Liver (tissue), 9 donors: ENCODE results near the gene HPCA. TPM values are rescaled to one million over a fixed set of nuclear protein-coding genes. Genes with fewer than 3 reads are reported as not detected.

ENCODE experiments used
- DNase-seq: peaks from one replicate; pipeline ENCODE4 v3.0.0-alpha.2; 2017; ENCODE audit warnings: low spot score
- H3K27ac ChIP-seq, 2 donors: one replicate each; pipeline ENCODE4 v1.7.0; 2013; ENCODE audit warnings: inconsistent platforms in 2 of 2, low read length in 2 of 2, control low read depth in 1 of 2, low read depth in 1 of 2, mild to moderate bottlenecking in 1 of 2
- H3K27me3 ChIP-seq, 4 donors: one replicate each; pipeline versions ENCODE4 v1.6.1 to v1.7.0; 2013; ENCODE audit warnings: low read length in 3 of 4, inconsistent platforms in 1 of 4, mild to moderate bottlenecking in 1 of 4, moderate library complexity in 1 of 4; ENCODE audit not compliant: control insufficient read depth in 4 of 4, insufficient read depth in 4 of 4
- H3K36me3 ChIP-seq, 4 donors: one replicate each; pipeline versions ENCODE4 v1.6.1 to v1.7.0; 2013; ENCODE audit warnings: low read length in 3 of 4, mild to moderate bottlenecking in 3 of 4, low read depth in 1 of 4, moderate library complexity in 1 of 4; ENCODE audit not compliant: control insufficient read depth in 4 of 4, insufficient read depth in 3 of 4
- H3K4me1 ChIP-seq, 4 donors: one replicate each; pipeline versions ENCODE4 v1.6.1 to v1.7.0; 2013; ENCODE audit warnings: low read length in 3 of 4, mild to moderate bottlenecking in 3 of 4, moderate library complexity in 1 of 4; ENCODE audit not compliant: control insufficient read depth in 4 of 4, insufficient read depth in 4 of 4
- H3K4me3 ChIP-seq, 3 donors: one replicate each; pipeline versions ENCODE4 v1.6.1 to v1.7.0; 2013; ENCODE audit warnings: low read length in 3 of 3, control low read depth in 1 of 3, low read depth in 1 of 3, mild to moderate bottlenecking in 1 of 3
- H3K9ac ChIP-seq, 2 donors: one replicate each; pipeline ENCODE4 v1.7.0; 2013; ENCODE audit warnings: low read length in 2 of 2, mild to moderate bottlenecking in 2 of 2, moderate library complexity in 2 of 2, control low read depth in 1 of 2, low read depth in 1 of 2
- H3K9me3 ChIP-seq, 4 donors: one replicate each; pipeline versions ENCODE4 v1.6.1 to v1.7.0; 2013; ENCODE audit warnings: low read length in 3 of 4; ENCODE audit not compliant: control insufficient read depth in 4 of 4
- ATF3 ChIP-seq: IDR thresholded peaks from 2 replicates; pipeline ENCODE4 v1.6.1; 2016; ENCODE audit warnings: antibody characterized with exemption
- EGR1 ChIP-seq, 2 donors: IDR thresholded peaks; 2 replicates each; pipeline ENCODE4 v1.6.1; 2016 to 2018; ENCODE audit warnings: antibody characterized with exemption in 2 of 2, low read depth in 2 of 2
- FOXA1 ChIP-seq: IDR thresholded peaks from 2 replicates; pipeline ENCODE4 v1.6.1; 2016; ENCODE audit warnings: antibody characterized with exemption
- FOXA2 ChIP-seq: IDR thresholded peaks from 2 replicates; pipeline ENCODE4 v1.6.1; 2016; ENCODE audit warnings: antibody characterized with exemption
- GABPA ChIP-seq, 2 donors: IDR thresholded peaks in 1 of 2; conservative IDR thresholded peaks in 1 of 2; 2 replicates each; pipeline ENCODE4 v1.6.1; 2016; ENCODE audit warnings: antibody characterized with exemption in 2 of 2, mild to moderate bottlenecking in 1 of 2, moderate library complexity in 1 of 2
- HNF4A ChIP-seq, 2 donors: conservative IDR thresholded peaks; 2 replicates each; pipeline ENCODE4 v1.6.1; 2016; ENCODE audit warnings: antibody characterized with exemption in 2 of 2, mild to moderate bottlenecking in 2 of 2
- HNF4G ChIP-seq: IDR thresholded peaks from 2 replicates; pipeline ENCODE4 v1.6.1; 2016; ENCODE audit warnings: antibody characterized with exemption
- JUND ChIP-seq, 2 donors: IDR thresholded peaks; 2 replicates each; pipeline ENCODE4 v1.6.1; 2016; ENCODE audit warnings: antibody characterized with exemption in 2 of 2
- NR2F2 ChIP-seq: IDR thresholded peaks from 2 replicates; pipeline ENCODE4 v1.6.1; 2016; ENCODE audit warnings: antibody characterized with exemption
- RAD21 ChIP-seq, 2 donors: IDR thresholded peaks; 2 replicates each; pipeline ENCODE4 v1.6.1; 2016; ENCODE audit warnings: antibody characterized with exemption in 2 of 2, mild to moderate bottlenecking in 2 of 2
- REST ChIP-seq: IDR thresholded peaks from 2 replicates; pipeline ENCODE4 v1.6.1; 2016; ENCODE audit warnings: antibody characterized with exemption, mild to moderate bottlenecking
- RXRA ChIP-seq, 2 donors: IDR thresholded peaks; 2 replicates each; pipeline ENCODE4 v1.6.1; 2017 to 2018; ENCODE audit warnings: antibody characterized with exemption in 2 of 2, mild to moderate bottlenecking in 1 of 2
- SP1 ChIP-seq: IDR thresholded peaks from 2 replicates; pipeline ENCODE4 v1.6.1; 2018; ENCODE audit warnings: antibody characterized with exemption, mild to moderate bottlenecking
- TAF1 ChIP-seq: conservative IDR thresholded peaks from 2 replicates; pipeline ENCODE4 v1.6.1; 2016; ENCODE audit warnings: antibody characterized with exemption, mild to moderate bottlenecking
- YY1 ChIP-seq: IDR thresholded peaks from 2 replicates; pipeline ENCODE4 v1.6.1; 2016; ENCODE audit warnings: antibody characterized with exemption, mild to moderate bottlenecking
- ZBTB33 ChIP-seq: IDR thresholded peaks from 2 replicates; pipeline ENCODE4 v1.6.1; 2016; ENCODE audit warnings: antibody characterized with exemption
- WGBS: extraction: QIAGEN DNeasy Blood & Tissue Kit; methylation state at CpG from one replicate; pipeline ENCODE4 v1.1.7; 2013; 5-methylcytosine and 5-hydroxymethylcytosine counted together
- polyA plus RNA-seq, 2 donors: library from polyadenylated mRNA; stranded (reverse) in 1 of 2; unstranded in 1 of 2; fragments of 200-250 nt in 1 of 2; fragments of >200 nt in 1 of 2; fragmentation: Nextera tagmentation in 1 of 2; extraction: Ambion mirVana in 1 of 2; gene quantifications; one replicate each; pipeline versions ENCODE4 v1.2.1 to v1.2.3, GENCODE V29; 2013 to 2015
- total RNA-seq, 2 donors: library from RNA; depleted of rRNA; stranded (reverse); fragments of >200 nt; gene quantifications; one replicate each; pipeline ENCODE4 v1.2.3, GENCODE V29; 2014
- donor health status: healthy.
- donor health status: healthy.
- donor health status: healthy.
- donor health status: healthy.
- donor health status: healthy.

The HPCA gene
- total and polyA plus RNA-seq, 4 donors: not detected

GRCh38 chr1:32896451-32896850 is 10.2 kb downstream of the HPCA start:
- Histone ChIP-seq H3K9ac (no peak overlapping the region), H3K27me3 (no peaks in the 10 kb centered on the region), H3K4me3 (no peak overlapping the region), H3K36me3 (no peaks in the 10 kb centered on the region), H3K27ac (no peak overlapping the region), H3K4me1 (peaks cover under 1 to 19% (median 9%) of the 10 kb centered on the region in 4 donors), H3K9me3 (no peaks in the 10 kb centered on the region)
- DNase-seq: no peak
- TF ChIP-seq HNF4G (no peak), ZBTB33 (no peak), RAD21 (IDR thresholded peaks at IDR 0.05) (no peak), FOXA2 (no peak), EGR1 (IDR thresholded peaks at IDR 0.05; ENCODE audit: low read depth in 2 of 2) (no peak), SP1 (no peak), FOXA1 (no peak), NR2F2 (no peak), HNF4A (conservative IDR thresholded peaks at IDR 0.05) (no peak)
- WGBS: 89% methylated on average over 5 of the region's 5 CpGs

GRCh38 chr1:32897082-32898049 is 11.1 kb downstream of the HPCA start:
- TF ChIP-seq RXRA (IDR thresholded peaks at IDR 0.05): no peak
- TF ChIP-seq JUND (IDR thresholded peaks at IDR 0.05): no peak
- TF ChIP-seq ATF3: no peak
- no peak for TF ChIP-seq ZBTB33
- TF ChIP-seq SP1: no peak
- no peak for TF ChIP-seq HNF4G
- no peak for TF ChIP-seq HNF4A (conservative IDR thresholded peaks at IDR 0.05)
- TF ChIP-seq NR2F2: no peak
- no peak for TF ChIP-seq YY1
- TF ChIP-seq REST: no peak
- TF ChIP-seq TAF1: no peak
- no peak for TF ChIP-seq FOXA2
- TF ChIP-seq RAD21 (IDR thresholded peaks at IDR 0.05): no peak
- no peak for TF ChIP-seq GABPA (IDR thresholded peaks at IDR 0.05 in 1 of 2, conservative IDR thresholded peaks at IDR 0.05 in 1 of 2)
- H3K27me3 ChIP-seq: no peaks in the 10 kb centered on the region

More at GRCh38 chr1:32897082-32898049, 11.1 kb downstream of the HPCA start:
- no peak overlapping the region for H3K4me3 ChIP-seq
- no peak for DNase-seq
- no peak overlapping the region for H3K9ac ChIP-seq
- no peaks in the 10 kb centered on the region for H3K9me3 ChIP-seq
- no peak overlapping the region for H3K27ac ChIP-seq
- H3K4me1 ChIP-seq: peaks cover 3 to 22% (median 10%) of the 10 kb centered on the region in 4 donors
- 89% methylated on average over 11 of the region's 11 CpGs for WGBS
- no peaks in the 10 kb centered on the region for H3K36me3 ChIP-seq
